HuH-7.5 (cell line): ENCODE results near the gene TTC34.
"Not testable (repeated sequence)": the region's sequence is repeated elsewhere in the genome, so short reads cannot be mapped to it uniquely, and the experiment has no call there.

Experiments
- DNase-seq: peaks from one replicate; pipeline ENCODE4 v3.0.0; 2011; ENCODE audit warnings: low spot score

Gene TTC34

GRCh38 chr1:2659806-2660205 lies 141.7 kb downstream of the TTC34 start:
- not testable (repeated sequence) for DNase-seq

- not testable (repeated sequence) for DNase-seq
Observed at GRCh38 chr1:2657909-2658308, 143.6 kb downstream of the TTC34 start.

GRCh38 chr1:2657124-2657523 lies 144.4 kb downstream of the TTC34 start:
- DNase-seq: not testable (repeated sequence)

- DNase-seq: not testable (repeated sequence)
Observed at GRCh38 chr1:2655598-2656434, 145.7 kb downstream of the TTC34 start.

- not testable (repeated sequence) for DNase-seq
Observed at GRCh38 chr1:2654443-2654948, 147.0 kb downstream of the TTC34 start.

- not testable (repeated sequence) for DNase-seq
Observed at GRCh38 chr1:2653741-2654442, 147.6 kb downstream of the TTC34 start.

GRCh38 chr1:2652926-2653571 lies 148.4 kb downstream of the TTC34 start:
- DNase-seq: not testable (repeated sequence)

GRCh38 chr1:2652152-2652925 lies 149.2 kb downstream of the TTC34 start:
- not testable (repeated sequence) for DNase-seq

- no peak for DNase-seq
Observed at GRCh38 chr1:2650967-2651645, 150.4 kb downstream of the TTC34 start.

- DNase-seq: no peak
Observed at GRCh38 chr1:2646837-2647236, 154.7 kb downstream of the TTC34 start.

GRCh38 chr1:2645776-2646175 lies 155.7 kb downstream of the TTC34 start:
- DNase-seq: no peak

- DNase-seq: no peak
Observed at GRCh38 chr1:2645143-2645542, 156.3 kb downstream of the TTC34 start.

- no peak for DNase-seq
Observed at GRCh38 chr1:2644591-2645101, 156.8 kb downstream of the TTC34 start.

GRCh38 chr1:2644171-2644570 lies 157.3 kb downstream of the TTC34 start:
- no peak for DNase-seq

GRCh38 chr1:2643414-2644077 lies 157.9 kb downstream of the TTC34 start:
- DNase-seq: no peak

- DNase-seq: peak; percentile 99
Observed at GRCh38 chr1:2642560-2643413, 158.7 kb downstream of the TTC34 start.

GRCh38 chr1:2642131-2642559 lies 159.3 kb downstream of the TTC34 start:
- DNase-seq: no peak

- DNase-seq: no peak
Observed at GRCh38 chr1:2641381-2642130, 159.9 kb downstream of the TTC34 start.

- no peak for DNase-seq
Observed at GRCh38 chr1:2640626-2641025, 160.9 kb downstream of the TTC34 start.
